GM12891 (cell line): Measurements from ENCODE around the gene AGRP.
A peak's percentile ranks its signal among the peaks of the same experiment; 100 is the strongest.

Experiments used
- DNase-seq: peaks from one replicate; pipeline ENCODE4 v3.0.0; 2011; ENCODE audit warnings: low spot score; ENCODE audit not compliant: insufficient read length
- FAIRE-seq: peaks from 2 replicates; lab custom pipeline; 2011; peaks lifted over from hg19 to GRCh38; lab: Jason Lieb, UNC
- PAX5 ChIP-seq: IDR thresholded peaks from 2 replicates; pipeline ENCODE4 v1.6.1; 2011; ENCODE audit warnings: low read length, moderate library complexity, mild to moderate bottlenecking; ENCODE audit not compliant: insufficient read depth, severe bottlenecking
- POLR2A ChIP-seq: IDR thresholded peaks from 2 replicates; pipeline ENCODE4 v1.6.1; 2011; ENCODE audit warnings: low read depth, low read length, control low read depth
- POLR2AphosphoS5 ChIP-seq: IDR thresholded peaks from 2 replicates; pipeline ENCODE4 v1.6.1; 2011; ENCODE audit warnings: low read depth, low read length, control low read depth
- POU2F2 ChIP-seq: IDR thresholded peaks from 2 replicates; pipeline ENCODE4 v1.6.1; 2011; ENCODE audit warnings: low read depth, mild to moderate bottlenecking, control low read depth, low read length, moderate library complexity
- SPI1 ChIP-seq: IDR thresholded peaks from 2 replicates; pipeline ENCODE4 v1.6.1; 2011; ENCODE audit warnings: low read depth, low read length, control low read depth
- TAF1 ChIP-seq: IDR thresholded peaks from 2 replicates; pipeline ENCODE4 v1.6.1; 2011; ENCODE audit warnings: low read depth, low read length, control low read depth

The AGRP gene

GRCh38 chr16:67441271-67441753, 42.0 kb downstream of the AGRP start:
- TF ChIP-seq SPI1 (no peak), POLR2AphosphoS5 (no peak), PAX5 (no peak), POLR2A (no peak), TAF1 (no peak), POU2F2 (no peak)
- DNase-seq (no peak), FAIRE-seq (no peak)

GRCh38 chr16:67438824-67439393, 44.4 kb downstream of the AGRP start:
- TF ChIP-seq POLR2A (no peak), POLR2AphosphoS5 (no peak), PAX5 (no peak), TAF1 (no peak), SPI1 (no peak), POU2F2 (no peak)
- FAIRE-seq (no peak), DNase-seq (no peak)

- FAIRE-seq (no peak), DNase-seq (no peak)
- TF ChIP-seq PAX5 (no peak), POLR2A (no peak), TAF1 (no peak), POLR2AphosphoS5 (no peak), SPI1 (no peak), POU2F2 (no peak)
Observed at GRCh38 chr16:67438098-67438791, 45.1 kb downstream of the AGRP start.

GRCh38 chr16:67437513-67437912, 45.8 kb downstream of the AGRP start:
- DNase-seq (no peak), FAIRE-seq (no peak)
- TF ChIP-seq PAX5 (no peak), SPI1 (no peak), TAF1 (no peak), POU2F2 (no peak), POLR2A (no peak), POLR2AphosphoS5 (no peak)

- DNase-seq (no peak), FAIRE-seq (no peak)
- no peak for TF ChIP-seq PAX5
- TF ChIP-seq SPI1, result no peak
- TF ChIP-seq TAF1, result no peak
- TF ChIP-seq POU2F2, result no peak
- TF ChIP-seq POLR2AphosphoS5, result no peak
- no peak for TF ChIP-seq POLR2A
Observed at GRCh38 chr16:67436640-67437193, 46.6 kb downstream of the AGRP start.

GRCh38 chr16:67435758-67436164, 47.6 kb downstream of the AGRP start:
- FAIRE-seq (no peak), DNase-seq (no peak)
- TF ChIP-seq POLR2A (no peak), POLR2AphosphoS5 (no peak), POU2F2 (no peak), PAX5 (no peak), SPI1 (no peak), TAF1 (no peak)

- DNase-seq, result no peak
- FAIRE-seq, result peak; percentile 67
- no peak for TF ChIP-seq POLR2AphosphoS5
- no peak for TF ChIP-seq POU2F2
- no peak for TF ChIP-seq PAX5
- TF ChIP-seq SPI1, result no peak
- no peak for TF ChIP-seq TAF1
Observed at GRCh38 chr16:67433131-67433719, 50.1 kb downstream of the AGRP start.
